DMS153 (cell line): Measurements from ENCODE around the gene ARHGAP32.

Experiments used
- DNase-seq: peaks from one replicate; lab custom pipeline; 2025; lab: John Stamatoyannopoulos, UW

Gene ARHGAP32

DNA sequence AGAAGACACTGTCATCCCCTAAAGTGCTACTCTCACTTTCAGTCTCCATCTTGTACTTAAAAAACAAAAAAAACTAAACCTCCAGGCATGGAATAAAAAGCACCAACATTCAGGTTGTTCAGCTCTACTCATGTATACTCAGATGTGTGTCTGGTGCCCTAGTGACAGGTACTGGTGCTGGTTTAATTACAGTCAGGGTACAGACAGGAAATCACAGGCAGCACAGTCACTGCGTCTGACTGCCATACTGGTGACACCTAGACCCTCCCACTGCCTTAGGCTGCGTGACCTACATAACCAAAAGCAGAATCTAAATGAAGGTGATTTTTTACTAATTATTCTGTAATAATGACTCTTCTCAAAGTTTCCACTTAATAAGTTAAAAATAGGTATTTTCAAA, at the start of gene ARHGAP32:
Gene ARHGAP32, minus strand, starts transcription at position 176 of the 400 bp plus-strand sequence. Its CDS starts 127 bp downstream, at position 49.
- peak; percentile 19 for DNase-seq

DNA sequence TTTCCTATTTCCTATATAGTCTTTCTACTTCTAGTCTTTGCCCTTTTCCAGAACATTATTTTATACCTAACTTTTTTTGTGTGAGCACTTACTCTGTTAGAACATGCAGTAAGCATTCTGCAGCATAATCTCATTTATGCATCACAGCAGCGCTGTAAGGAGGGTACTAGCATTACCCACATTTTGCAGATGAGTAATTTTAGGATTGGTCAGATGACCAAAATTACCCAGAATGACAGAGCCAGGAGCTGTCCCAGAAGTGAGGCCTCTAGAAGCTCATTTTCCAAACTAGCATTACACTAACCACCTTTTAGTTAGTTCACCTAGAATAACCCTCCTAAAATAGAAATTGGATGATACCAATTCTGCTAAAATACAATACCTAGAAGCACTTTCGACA, 47.1 kb upstream of the ARHGAP32 start:
- no peak for DNase-seq

DNA sequence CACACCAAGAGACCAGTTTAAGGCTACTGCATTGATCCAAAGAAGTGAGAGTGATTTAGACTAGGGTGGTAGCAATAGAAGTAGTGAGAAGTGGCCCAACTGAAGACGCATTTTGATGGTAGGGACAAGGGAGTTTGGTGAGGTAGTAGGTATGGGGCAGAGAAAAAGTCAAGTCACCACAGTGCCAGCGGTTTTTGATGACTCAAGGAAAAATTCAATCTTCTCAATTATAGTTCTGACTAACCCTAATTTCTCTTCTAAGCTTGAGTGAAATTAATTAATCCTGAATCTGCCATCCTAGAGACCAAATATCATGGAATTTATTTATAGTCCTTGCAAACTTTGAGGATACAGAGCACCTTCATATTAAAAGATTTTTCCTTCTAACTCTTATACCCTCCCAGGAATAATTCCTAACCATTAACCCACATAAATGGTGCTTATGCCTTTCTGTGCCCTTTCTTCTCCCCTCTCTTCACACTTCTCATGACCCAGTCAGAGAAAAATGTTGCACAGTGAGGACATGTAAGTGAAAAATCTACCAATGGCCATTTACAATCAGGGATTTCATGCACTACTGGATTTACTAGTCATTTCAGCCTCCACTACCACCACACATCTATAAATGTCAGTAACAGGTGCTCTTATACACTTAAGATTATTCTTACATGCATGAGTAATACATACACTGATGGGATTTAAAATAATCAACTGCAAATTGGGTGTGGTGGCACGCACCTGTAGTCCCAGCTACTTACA, 45.9 kb upstream of the ARHGAP32 start:
- no peak for DNase-seq

DNA sequence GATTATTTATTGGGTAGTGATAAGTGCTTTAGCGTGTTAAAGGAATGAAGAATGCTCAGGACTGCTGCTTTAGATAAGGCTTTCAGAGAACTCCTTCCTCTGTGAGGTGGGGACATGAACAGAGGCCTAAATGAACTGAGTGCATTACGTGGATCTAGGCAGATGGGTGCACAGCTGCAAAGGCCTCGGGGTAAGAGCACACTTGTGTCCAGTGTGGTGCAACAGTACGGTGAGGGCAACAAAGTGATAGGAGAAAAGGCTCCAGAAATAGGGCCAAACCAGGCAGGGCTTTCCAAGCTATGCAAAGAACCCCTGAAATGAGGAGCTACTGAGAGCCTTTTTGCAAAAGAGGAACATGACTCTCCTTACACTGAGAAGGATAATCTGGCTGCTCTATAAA, 45.3 kb upstream of the ARHGAP32 start:
- DNase-seq = no peak

DNA sequence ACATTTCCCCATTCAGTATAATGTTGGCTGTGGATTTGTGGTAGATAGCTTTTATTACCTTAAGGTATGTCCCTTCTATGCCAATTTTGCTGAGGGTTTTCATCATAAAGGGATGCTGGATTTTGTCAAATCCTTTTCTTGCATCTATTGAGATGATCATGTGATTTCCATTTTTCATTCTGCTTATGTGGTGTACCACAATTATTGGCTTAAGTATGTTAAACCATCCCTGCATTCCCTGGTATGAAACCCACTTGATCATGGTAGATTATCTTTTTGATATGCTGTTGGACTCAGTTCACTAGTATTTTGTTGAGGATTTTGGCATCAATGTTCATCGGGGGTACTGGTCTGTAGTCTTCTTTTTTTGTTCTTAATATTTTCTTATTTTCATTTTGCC, 44.7 kb upstream of the ARHGAP32 start:
- DNase-seq = no peak

DNA sequence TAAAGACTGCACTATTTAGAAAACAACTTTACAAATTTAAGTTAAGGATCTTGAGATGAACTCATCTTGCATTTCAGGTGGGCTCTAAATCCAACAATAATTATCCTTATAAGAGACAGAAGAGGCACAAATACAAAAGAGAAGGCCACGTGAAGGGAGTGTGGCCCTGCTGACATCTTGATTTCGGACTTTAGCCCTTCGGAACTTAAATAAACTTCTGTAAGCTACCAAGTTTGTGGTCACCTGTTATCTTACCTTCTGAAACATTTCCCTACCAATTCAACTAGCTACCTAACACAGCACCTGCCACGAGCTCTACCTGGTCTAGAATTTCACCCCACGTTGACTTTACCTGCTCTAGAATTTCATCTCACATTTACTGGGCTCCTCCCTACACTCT, 42.9 kb upstream of the ARHGAP32 start:
- DNase-seq = no peak

DNA sequence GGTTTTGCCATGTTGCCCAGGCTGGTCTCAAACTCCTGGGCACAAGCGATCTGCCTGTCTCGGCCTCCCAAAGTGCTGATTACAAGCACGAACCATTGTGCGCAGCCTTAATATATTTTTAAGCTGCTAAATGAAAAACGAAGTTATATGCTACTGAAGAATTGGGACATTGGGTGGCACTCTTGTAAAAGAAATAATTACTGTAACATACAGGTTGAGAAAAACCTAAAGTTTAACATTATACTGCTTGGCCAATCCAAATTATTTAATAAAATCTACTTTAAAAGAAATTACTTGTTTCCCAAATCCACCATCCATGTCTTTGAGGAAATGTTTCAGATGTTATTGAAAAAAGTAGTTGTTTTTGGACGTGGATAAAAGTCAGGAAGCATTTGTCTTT, 37.9 kb upstream of the ARHGAP32 start:
- no peak for DNase-seq

DNA sequence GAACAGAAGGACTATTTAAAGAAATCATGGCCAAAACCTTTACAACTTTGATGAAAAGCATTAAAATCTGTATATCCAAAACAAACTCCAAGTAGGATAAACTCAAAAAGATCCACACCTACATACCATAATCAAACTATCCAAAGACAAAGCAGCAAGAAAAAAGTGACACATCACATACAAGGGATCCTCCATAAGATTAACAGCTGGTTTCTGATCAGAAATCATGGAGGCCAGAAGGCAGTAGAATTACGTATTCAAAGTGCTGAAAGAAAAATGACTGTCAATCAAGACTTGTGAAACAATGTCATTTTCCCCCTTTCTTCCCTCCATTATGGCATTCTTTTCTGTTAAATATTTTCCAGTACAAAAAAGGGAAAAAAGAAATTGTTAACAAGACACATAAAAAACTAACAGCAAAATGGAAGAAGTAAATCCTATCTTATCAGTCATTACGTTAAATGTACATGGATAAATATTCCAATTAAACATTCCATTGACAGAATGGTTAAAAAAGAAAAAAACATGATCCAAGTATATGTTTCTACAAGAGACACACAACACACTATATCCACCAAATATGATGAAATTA, 34.2 kb upstream of the ARHGAP32 start:
- DNase-seq = no peak

DNA sequence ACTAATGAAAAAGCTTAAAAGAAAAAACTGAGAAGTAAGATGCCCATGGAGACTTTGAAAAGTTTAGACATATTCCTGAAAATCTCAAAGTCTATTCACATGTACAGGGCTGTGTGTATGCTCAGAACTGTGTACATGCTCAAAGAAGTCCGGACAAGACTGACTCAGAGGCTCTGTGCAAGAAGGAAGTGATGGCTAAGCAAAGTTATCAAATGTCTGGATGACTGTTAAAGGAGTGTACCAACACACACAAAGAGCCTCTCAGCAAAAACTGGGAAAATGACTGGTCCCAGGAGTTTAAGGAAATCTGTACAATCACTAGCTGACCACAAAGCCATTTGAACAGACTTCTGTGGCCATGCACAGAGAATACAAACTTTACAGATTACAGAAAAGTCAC, 33.1 kb upstream of the ARHGAP32 start:
- DNase-seq = no peak

DNA sequence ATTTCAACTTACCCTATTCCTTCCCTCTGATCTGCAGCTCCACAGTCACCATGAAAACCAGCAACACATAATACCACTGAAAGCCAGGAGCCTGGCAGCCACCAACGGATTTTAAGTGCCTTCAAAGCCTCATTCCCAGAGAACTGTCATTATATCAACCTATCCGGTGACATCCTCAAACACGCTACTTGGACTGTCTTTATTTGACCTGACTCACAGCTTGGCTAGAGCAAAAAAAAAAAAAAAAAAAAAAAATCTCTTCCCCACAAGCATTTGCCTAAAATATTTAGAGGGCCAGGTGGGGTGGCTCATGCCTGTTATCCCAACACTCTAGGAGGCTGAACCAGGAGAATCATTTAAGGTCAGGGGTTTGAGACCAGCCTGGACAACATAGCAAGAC, 32.4 kb upstream of the ARHGAP32 start:
- DNase-seq = no peak

DNA sequence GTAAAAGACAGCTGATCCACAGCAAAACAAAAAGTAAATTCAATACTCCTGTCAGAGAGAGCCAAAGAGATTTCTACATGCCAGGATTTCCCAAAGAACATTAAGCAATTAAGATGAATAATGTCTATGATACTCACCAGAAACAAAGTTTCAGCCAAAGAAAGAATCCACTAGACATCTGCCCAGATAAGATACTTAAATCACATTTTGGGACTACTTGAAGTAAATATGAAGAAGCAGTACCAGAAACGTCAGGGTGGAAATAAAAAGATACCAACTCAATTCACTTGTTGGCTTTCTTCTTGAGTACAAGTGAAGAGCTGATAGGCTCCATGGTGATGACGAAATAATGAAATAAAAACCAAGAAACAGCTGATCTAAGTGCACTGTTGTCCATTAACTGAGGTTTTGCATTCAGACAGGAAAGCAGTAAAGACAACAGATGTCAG, 31.6 kb upstream of the ARHGAP32 start:
- DNase-seq = no peak

DNA sequence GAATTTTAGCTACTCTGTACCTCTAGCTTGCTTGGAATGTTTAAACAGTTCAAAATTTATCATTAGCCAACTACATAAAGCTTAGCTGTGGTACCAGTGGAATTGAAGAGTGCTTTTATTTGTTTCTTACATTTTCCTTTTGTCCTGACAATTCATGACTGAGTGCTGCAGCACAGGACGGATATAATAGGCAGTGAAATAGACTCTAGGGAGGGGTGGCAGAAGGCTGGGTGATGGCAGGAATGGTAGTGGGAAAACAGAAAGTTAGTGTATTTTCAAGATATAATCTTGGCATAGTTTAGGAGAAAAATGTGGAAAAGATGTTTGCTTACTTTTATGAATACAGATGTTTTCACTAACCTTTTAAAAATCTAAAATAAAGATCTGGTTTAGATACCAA, 31.1 kb upstream of the ARHGAP32 start:
- DNase-seq = no peak

DNA sequence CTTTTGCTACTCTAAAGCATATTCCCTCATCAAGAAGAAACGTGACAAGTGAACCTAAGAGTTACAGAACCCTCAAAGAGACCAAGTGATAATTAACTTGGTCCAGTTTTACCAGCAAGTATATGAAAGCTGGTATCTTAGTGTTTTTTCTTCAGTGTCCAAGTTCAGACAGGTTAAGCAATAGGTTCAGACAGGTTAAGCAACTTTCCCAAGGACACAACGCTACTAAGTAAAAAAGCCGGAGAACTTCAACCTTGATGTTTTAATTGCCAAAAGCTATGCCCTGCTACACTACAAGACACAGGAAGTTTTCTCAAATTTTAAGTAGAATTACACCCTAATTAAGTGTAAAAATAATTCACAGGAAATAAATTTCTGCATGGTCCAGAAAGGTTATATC, 30.0 kb upstream of the ARHGAP32 start:
- DNase-seq = no peak

DNA sequence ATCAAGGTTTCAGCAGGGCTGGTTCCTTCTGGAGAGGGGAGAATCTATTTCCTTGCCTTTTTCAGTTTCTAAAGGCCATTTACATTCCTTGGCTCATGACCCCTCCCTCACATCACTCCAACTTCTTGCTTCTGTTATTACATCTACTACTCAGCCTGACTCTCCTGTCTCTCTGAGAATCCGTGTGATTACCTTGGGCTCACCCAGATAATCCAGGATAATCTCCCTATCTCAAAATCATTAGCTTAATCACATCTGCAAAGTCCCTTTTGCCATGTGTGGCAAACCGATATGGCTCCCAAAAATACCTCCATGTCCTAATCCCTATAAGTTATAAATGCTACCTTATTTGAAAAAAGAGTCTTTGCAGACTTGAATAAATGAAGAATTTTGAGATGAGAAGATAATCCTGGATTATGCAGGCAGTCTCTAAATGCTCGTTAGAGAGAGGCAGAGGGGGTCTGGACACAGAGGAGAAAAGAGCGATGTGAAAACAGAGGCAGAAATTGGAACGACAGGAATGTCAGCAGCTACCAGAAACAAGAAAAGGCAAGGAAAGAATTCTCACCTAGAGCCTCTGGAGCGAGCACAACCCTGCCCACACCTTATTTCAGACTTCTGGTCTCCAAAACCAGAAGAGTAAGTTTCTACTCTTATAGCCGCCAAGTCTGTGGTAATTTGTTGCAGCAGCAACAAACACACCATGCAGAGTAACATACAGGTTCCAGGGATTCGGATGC, 23.6 kb upstream of the ARHGAP32 start:
- DNase-seq = no peak

DNA sequence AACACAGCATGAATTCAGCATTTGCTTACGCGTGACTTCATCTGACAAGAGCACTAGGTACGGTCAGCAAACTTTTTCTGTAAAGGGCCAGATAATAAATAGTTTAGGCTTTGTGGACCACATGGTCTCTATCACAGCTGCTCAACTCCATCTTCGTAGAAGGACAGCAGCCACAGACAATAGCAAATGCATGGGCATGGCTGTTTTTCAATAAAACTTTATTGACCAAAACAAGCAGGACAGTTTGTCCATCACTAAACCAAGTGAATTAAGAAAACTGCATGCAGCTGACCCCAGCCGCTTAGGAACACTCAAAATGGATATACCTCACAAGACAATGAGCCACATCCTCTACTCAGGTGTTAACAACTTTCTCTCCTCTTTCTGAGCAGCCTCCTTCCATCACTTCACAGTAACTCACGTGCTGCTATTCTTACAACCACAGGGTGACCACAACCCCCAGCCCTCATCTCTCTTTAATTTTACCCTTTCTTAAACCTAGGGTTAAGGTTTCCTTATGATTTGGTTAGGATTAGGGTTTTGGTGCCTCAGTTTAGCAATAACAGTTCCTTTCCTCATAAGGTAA, 22.7 kb upstream of the ARHGAP32 start:
- no peak for DNase-seq

DNA sequence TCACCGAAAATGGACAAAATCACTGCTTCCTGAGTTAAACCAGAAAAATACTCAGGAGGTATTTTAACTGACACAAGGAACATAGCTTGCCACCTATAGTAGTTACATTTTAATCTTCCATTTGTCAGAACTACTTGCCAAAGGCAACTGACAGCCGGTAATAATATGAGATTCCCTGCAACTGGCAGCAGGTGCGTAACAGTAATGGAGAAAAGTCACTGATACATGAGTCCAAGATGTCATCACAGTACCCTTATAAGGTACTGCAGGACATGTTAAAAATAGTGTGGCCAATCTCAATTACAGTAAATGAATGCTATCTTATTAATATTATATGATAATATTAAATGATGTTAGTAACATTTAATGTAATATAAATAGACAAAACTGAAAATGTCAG, 21.1 kb upstream of the ARHGAP32 start:
- no peak for DNase-seq

DNA sequence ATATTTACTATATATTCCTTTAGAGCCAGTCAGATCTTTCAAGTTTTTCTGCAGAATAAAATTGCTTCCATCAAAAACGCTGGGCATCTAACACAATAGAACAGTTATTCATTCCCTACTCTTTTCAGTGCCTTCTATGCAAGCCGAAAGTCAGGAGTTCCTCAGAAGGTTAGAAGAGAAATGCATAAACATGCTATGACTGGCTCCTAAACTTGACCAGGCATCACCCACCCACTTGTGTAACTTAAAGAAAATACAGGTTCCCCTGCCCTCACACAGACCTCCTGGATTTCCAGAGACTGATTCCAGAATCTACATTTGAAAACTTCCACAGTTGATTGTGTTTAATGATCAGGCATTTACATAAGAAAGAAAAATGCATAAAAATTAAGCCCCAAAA, 19.3 kb upstream of the ARHGAP32 start:
- DNase-seq = no peak

DNA sequence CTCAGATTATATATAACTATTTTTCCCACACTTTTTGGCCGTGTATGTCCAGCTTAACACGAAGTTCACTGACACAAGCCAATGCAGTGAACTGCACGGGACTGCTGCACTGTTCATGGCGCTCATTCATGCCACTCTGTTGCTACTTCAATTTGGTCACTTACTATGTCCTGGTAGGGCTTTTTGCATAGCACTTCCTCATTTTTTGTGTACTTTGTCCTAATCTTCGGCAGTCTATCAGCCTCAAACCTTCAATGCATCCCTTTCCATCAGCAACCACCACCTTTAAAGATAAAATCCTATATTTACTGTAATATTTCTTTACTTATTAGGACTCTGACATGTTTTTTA, 18.7 kb upstream of the ARHGAP32 start:
- DNase-seq = no peak

DNA sequence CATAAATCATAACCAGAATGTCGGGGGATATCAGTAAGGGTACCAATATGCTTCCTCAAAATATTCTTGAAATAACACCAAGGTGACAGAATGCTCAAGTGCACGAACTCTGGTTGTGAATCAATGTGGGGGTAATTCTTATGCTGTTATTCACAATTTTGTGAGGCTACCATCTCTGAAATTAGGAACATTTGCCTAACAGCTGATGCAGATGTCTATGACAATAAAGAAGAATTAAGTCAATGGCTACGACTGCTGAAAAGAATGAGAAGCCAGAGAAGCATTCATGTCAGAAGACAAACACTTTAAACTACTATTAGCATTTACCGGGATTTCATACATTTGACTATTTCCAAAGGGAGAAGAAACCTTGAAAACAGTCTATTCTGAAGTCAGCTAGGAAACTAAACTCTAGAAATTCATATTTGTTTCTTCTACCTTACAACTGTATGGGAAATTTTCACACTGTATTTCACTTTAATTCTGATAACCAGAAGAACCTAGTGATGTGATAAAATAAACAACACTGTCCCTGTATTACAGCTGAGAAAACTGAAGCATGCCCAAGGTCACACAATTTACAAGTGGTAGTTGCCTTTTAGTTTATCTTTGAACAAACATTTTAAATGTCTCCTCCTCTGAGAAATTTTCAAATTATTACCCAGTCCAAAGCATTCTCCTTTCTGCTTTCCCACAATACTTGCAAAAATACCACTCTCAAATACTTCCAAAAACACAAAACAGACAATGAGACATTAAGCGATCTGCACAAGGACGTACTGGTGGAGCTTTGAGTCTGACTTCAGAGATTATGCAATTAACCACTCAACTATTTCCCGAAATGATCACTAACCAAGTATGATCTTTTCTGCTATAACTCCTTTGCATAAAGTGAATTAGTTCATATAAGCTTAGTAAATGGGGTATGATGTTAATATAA, 18.0 kb upstream of the ARHGAP32 start:
- DNase-seq = no peak

DNA sequence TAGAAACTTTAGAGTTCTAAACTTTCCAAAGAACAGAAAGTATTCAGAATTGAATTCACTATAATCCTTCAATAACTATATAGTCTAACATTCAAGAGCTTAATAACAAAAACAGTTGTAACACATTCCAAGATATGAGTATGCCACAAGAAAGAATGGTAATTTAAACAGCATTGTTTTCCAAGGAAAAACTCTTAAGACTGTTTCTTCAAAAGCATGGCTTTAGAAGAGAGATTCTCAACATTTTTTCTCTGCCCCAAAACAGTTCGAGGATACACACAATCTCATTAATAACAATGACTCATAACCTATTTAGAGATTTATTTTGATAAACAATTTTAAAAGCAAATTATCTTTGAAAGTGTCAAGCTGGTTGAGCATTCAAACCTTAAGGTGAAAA, 16.7 kb upstream of the ARHGAP32 start:
- no peak for DNase-seq

DNA sequence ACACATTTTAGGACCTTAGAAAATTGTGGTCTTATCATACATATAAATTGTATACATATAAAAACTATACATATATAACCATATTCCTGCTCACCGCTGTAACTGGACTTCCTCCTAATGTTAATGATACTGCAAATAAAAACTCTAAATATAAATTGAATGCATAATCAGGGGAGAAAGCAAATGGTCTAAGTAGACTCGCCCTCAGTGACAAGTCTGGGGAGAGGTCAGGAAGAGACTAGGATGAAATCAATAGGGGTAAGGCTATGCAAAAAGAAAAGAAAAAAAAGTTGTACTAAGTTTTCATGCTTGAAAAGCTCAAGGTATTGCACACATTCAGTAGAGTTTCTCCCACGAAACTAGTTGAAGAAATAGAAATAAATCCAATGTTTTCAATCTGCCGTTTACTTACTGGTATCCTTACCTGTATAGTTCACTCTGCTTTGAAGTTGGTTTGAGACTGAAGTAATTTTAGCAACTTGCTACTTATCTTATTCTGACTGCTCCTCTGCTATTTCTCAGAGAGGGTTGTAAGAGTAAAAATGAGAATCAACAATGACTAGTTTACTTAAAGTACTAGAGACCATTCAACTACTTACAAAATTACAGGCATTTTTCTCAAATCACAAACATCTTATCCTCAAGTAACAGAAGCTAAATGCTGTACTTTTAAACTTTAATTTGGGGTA, 12.2 kb upstream of the ARHGAP32 start:
- no peak for DNase-seq
